Activated CD4-positive, alpha-beta T cell treated with anti-CD3 and anti-CD28 coated beads for 36 hours (primary cell): ENCODE results near the gene TNFRSF12A. TPM values are rescaled to one million over a fixed set of nuclear protein-coding genes. Genes with fewer than 3 reads are reported as not detected.

ENCODE experiments used
- ATAC-seq: fragments of 200-7000 bp; cut with Tn5 transposase; one replicate; pipeline ENCODE4 v1.10.0; 2021; ENCODE audit warnings: mild to moderate bottlenecking, moderate library complexity
- CTCF ChIA-PET: fragments of 350-600 bp; sonication (Branson Sonifier 250); formaldehyde crosslinking; loops from one replicate; lab custom pipeline; 2021; ENCODE audit warnings: antibody characterized with exemption; lab: Charles Lee
- POLR2A ChIA-PET: fragments of 350-600 bp; sonication (Branson Sonifier 250); formaldehyde crosslinking; loops from one replicate; lab custom pipeline; 2021; ENCODE audit warnings: antibody characterized with exemption, inconsistent platforms; lab: Charles Lee
- DNase-seq: peaks from one replicate; pipeline ENCODE4 v3.0.0-alpha.2; 2020
- H3K27ac Mint-ChIP-seq: one replicate; pipeline ENCODE4 v1.8.0; 2021; ENCODE audit warnings: mixed read lengths
- H3K27me3 Mint-ChIP-seq: one replicate; pipeline ENCODE4 v1.8.0; 2021; ENCODE audit warnings: mixed read lengths
- H3K36me3 Mint-ChIP-seq: one replicate; pipeline ENCODE4 v1.8.0; 2021; ENCODE audit warnings: low read depth, mixed read lengths
- H3K4me1 Mint-ChIP-seq: one replicate; pipeline ENCODE4 v1.8.0; 2021; ENCODE audit warnings: mixed read lengths
- H3K4me3 Mint-ChIP-seq: one replicate; pipeline ENCODE4 v1.8.0; 2021; ENCODE audit warnings: mild to moderate bottlenecking, moderate library complexity, mixed read lengths
- H3K9me3 Mint-ChIP-seq: one replicate; pipeline ENCODE4 v1.8.0; 2021; ENCODE audit warnings: low read depth, mixed read lengths
- intact Hi-C, 2 experiments: fragments of 100-400 bp; cut with DNase I in 1 of 2; cut with micrococcal nuclease in 1 of 2; formaldehyde crosslinking; loops; one replicate each; pipeline versions ENCODE4 v1.14.2 to v1.15.1; 2022 to 2024; cut with DNase I, micrococcal nuclease
- total RNA-seq, 2 experiments: library from RNA; stranded (reverse); gene quantifications; one replicate each; pipeline ENCODE4 v1.2.3, GENCODE V29; 2021

The TNFRSF12A gene
- total RNA-seq, 2 experiments from 2014 or later: 5.4 to 7.7 TPM

- H3K9me3 Mint-ChIP-seq: no peaks in the 10 kb centered on the region
- DNase-seq (no peak), ATAC-seq (no peak)
- CTCF ChIA-PET: interaction anchor here (0.7 to 1.6 kb wide), 2 partner anchors 22 to 41 kb away, joined by 3 read pairs; no protein-coding TSS in a partner anchor
- H3K27ac Mint-ChIP-seq: no peak overlapping the region
- peaks cover under 1% of the 10 kb centered on the region for H3K27me3 Mint-ChIP-seq
- H3K36me3 Mint-ChIP-seq: peaks cover under 1% of the 10 kb centered on the region
- H3K4me1 Mint-ChIP-seq: peaks cover 5% of the 10 kb centered on the region
- H3K4me3 Mint-ChIP-seq: no peak overlapping the region
- POLR2A ChIA-PET: no interaction called here
- intact Hi-C loops: no loop called here
Measured at GRCh38 chr16:2986623-2987188, 33.5 kb upstream of the TNFRSF12A start.

- no peaks in the 10 kb centered on the region for H3K9me3 Mint-ChIP-seq
- H3K4me1 Mint-ChIP-seq: peaks cover 4% of the 10 kb centered on the region
- DNase-seq: no peak
- no peaks in the 10 kb centered on the region for H3K27me3 Mint-ChIP-seq
- no peaks in the 10 kb centered on the region for H3K36me3 Mint-ChIP-seq
- H3K27ac Mint-ChIP-seq: no peak overlapping the region
- intact Hi-C loops: no loop called here
- ATAC-seq: no peak
- H3K4me3 Mint-ChIP-seq: no peak overlapping the region
- POLR2A ChIA-PET: interaction anchor here (0.6 kb wide), 1 partner anchor 15 kb away, joined by 3 read pairs; no protein-coding TSS in a partner anchor
- CTCF ChIA-PET: interaction anchor here (0.6 to 1.6 kb wide), 2 partner anchors 38 to 41 kb away, joined by 3 read pairs; no protein-coding TSS in a partner anchor
Measured at GRCh38 chr16:2987286-2987685, 32.9 kb upstream of the TNFRSF12A start.

GRCh38 chr16:2987833-2988232 lies 32.3 kb upstream of the TNFRSF12A start:
- no peak for DNase-seq
- Mint-ChIP-seq H3K27me3 (no peaks in the 10 kb centered on the region), H3K36me3 (no peaks in the 10 kb centered on the region), H3K27ac (no peak overlapping the region), H3K4me1 (peaks cover 4% of the 10 kb centered on the region), H3K4me3 (no peak overlapping the region), H3K9me3 (no peaks in the 10 kb centered on the region)
- ChIA-PET POLR2A (interaction anchor here (0.6 kb wide), 1 partner anchor 15 kb away, joined by 3 read pairs; no protein-coding TSS in a partner anchor), CTCF (interaction anchor here (0.5 to 0.6 kb wide), 2 partner anchors 37 to 105 kb away, joined by 3 read pairs; partner anchors contain the start of gene FLYWCH2)
- no peak for ATAC-seq
- intact Hi-C loops: no loop called here

GRCh38 chr16:2988590-2989099 lies 31.5 kb upstream of the TNFRSF12A start:
- no peak overlapping the region for H3K4me3 Mint-ChIP-seq
- POLR2A ChIA-PET: no interaction called here
- no peaks in the 10 kb centered on the region for H3K9me3 Mint-ChIP-seq
- no peaks in the 10 kb centered on the region for H3K36me3 Mint-ChIP-seq
- no peaks in the 10 kb centered on the region for H3K27me3 Mint-ChIP-seq
- peaks cover 4% of the 10 kb centered on the region for H3K4me1 Mint-ChIP-seq
- intact Hi-C loops: no loop called here
- DNase-seq (no peak), ATAC-seq (no peak)
- CTCF ChIA-PET: interaction anchor here (0.5 kb wide), 1 partner anchor 106 kb away, joined by 3 read pairs; the partner anchor contains the start of gene FLYWCH2
- H3K27ac Mint-ChIP-seq: no peak overlapping the region

- intact Hi-C loops: no loop called here
- CTCF ChIA-PET: no interaction called here
- no peaks in the 10 kb centered on the region for H3K9me3 Mint-ChIP-seq
- no peaks in the 10 kb centered on the region for H3K36me3 Mint-ChIP-seq
- ATAC-seq (no peak), DNase-seq (no peak)
- no peak overlapping the region for H3K4me3 Mint-ChIP-seq
- POLR2A ChIA-PET: no interaction called here
- H3K4me1 Mint-ChIP-seq: no peaks in the 10 kb centered on the region
- no peaks in the 10 kb centered on the region for H3K27me3 Mint-ChIP-seq
- no peak overlapping the region for H3K27ac Mint-ChIP-seq
Measured at GRCh38 chr16:2990891-2991290, 29.3 kb upstream of the TNFRSF12A start.

GRCh38 chr16:2991566-2992261 lies 28.5 kb upstream of the TNFRSF12A start:
- H3K27ac Mint-ChIP-seq: no peak overlapping the region
- ATAC-seq (no peak), DNase-seq (no peak)
- no peaks in the 10 kb centered on the region for H3K27me3 Mint-ChIP-seq
- H3K4me3 Mint-ChIP-seq: no peak overlapping the region
- POLR2A ChIA-PET: no interaction called here
- CTCF ChIA-PET: no interaction called here
- intact Hi-C loops: no loop called here
- H3K4me1 Mint-ChIP-seq: no peaks in the 10 kb centered on the region
- no peaks in the 10 kb centered on the region for H3K36me3 Mint-ChIP-seq
- no peaks in the 10 kb centered on the region for H3K9me3 Mint-ChIP-seq

GRCh38 chr16:2992383-2993081 lies 27.6 kb upstream of the TNFRSF12A start:
- Mint-ChIP-seq H3K4me1 (no peaks in the 10 kb centered on the region), H3K36me3 (no peaks in the 10 kb centered on the region), H3K27me3 (no peaks in the 10 kb centered on the region), H3K9me3 (no peaks in the 10 kb centered on the region), H3K4me3 (no peak overlapping the region), H3K27ac (no peak overlapping the region)
- ATAC-seq (no peak), DNase-seq (no peak)
- POLR2A ChIA-PET: no interaction called here
- intact Hi-C loops: no loop called here
- CTCF ChIA-PET: no interaction called here

- CTCF ChIA-PET: no interaction called here
- no peaks in the 10 kb centered on the region for H3K27me3 Mint-ChIP-seq
Measured at GRCh38 chr16:2996298-2996697, 23.9 kb upstream of the TNFRSF12A start.

GRCh38 chr16:2999929-3000328 lies 20.2 kb upstream of the TNFRSF12A start:
- H3K27me3 Mint-ChIP-seq: no peaks in the 10 kb centered on the region

More at GRCh38 chr16:2996298-2996697, 23.9 kb upstream of the TNFRSF12A start:
- H3K9me3 Mint-ChIP-seq: no peaks in the 10 kb centered on the region
- H3K4me1 Mint-ChIP-seq: no peaks in the 10 kb centered on the region
- H3K27ac Mint-ChIP-seq: no peak overlapping the region
- H3K4me3 Mint-ChIP-seq: no peak overlapping the region
- H3K36me3 Mint-ChIP-seq: no peaks in the 10 kb centered on the region
- DNase-seq (no peak), ATAC-seq (no peak)
- POLR2A ChIA-PET: interaction anchor here (0.7 kb wide), 1 partner anchor 1010 kb away, joined by 4 read pairs; no protein-coding TSS in a partner anchor
- intact Hi-C loops: no loop called here

GRCh38 chr16:3000540-3000939 lies 19.6 kb upstream of the TNFRSF12A start:
- H3K4me1 Mint-ChIP-seq: no peaks in the 10 kb centered on the region
- no peak for DNase-seq
- H3K9me3 Mint-ChIP-seq: no peaks in the 10 kb centered on the region
- H3K36me3 Mint-ChIP-seq: no peaks in the 10 kb centered on the region
- intact Hi-C loops: no loop called here
- CTCF ChIA-PET: interaction anchor here (1.1 to 9.6 kb wide), 2 partner anchors 18 to 31 kb away, joined by 3 to 130 read pairs; no protein-coding TSS in a partner anchor
- H3K27ac Mint-ChIP-seq: no peak overlapping the region
- no peaks in the 10 kb centered on the region for H3K27me3 Mint-ChIP-seq
- H3K4me3 Mint-ChIP-seq: no peak overlapping the region
- POLR2A ChIA-PET: no interaction called here
- ATAC-seq: no peak

More at GRCh38 chr16:2999929-3000328, 20.2 kb upstream of the TNFRSF12A start:
- no peaks in the 10 kb centered on the region for H3K9me3 Mint-ChIP-seq
- H3K27ac Mint-ChIP-seq: no peak overlapping the region
- ChIA-PET CTCF (interaction anchor here (9.6 kb wide), 1 partner anchor 32 kb away, joined by 130 read pairs; no protein-coding TSS in a partner anchor), POLR2A (no interaction called here)
- H3K4me1 Mint-ChIP-seq: no peaks in the 10 kb centered on the region
- H3K4me3 Mint-ChIP-seq: no peak overlapping the region
- intact Hi-C loops: no loop called here
- DNase-seq (no peak), ATAC-seq (no peak)
- no peaks in the 10 kb centered on the region for H3K36me3 Mint-ChIP-seq

- ChIA-PET CTCF (interaction anchor here (1.1 to 9.6 kb wide), 2 partner anchors 17 to 30 kb away, joined by 3 to 130 read pairs; no protein-coding TSS in a partner anchor), POLR2A (no interaction called here)
- Mint-ChIP-seq H3K4me1 (no peaks in the 10 kb centered on the region), H3K27me3 (no peaks in the 10 kb centered on the region), H3K4me3 (no peak overlapping the region), H3K36me3 (no peaks in the 10 kb centered on the region), H3K27ac (no peak overlapping the region), H3K9me3 (no peaks in the 10 kb centered on the region)
- DNase-seq (no peak), ATAC-seq (no peak)
- intact Hi-C loops: no loop called here
Measured at GRCh38 chr16:3001316-3001715, 18.9 kb upstream of the TNFRSF12A start.
